ENCODE results near the gene IL5RA. TPM values are rescaled to one million over a fixed set of nuclear protein-coding genes. Genes with fewer than 3 reads are reported as not detected.

The IL5RA gene
- polyA plus RNA-seq, 1 donor, result not detected

DNA sequence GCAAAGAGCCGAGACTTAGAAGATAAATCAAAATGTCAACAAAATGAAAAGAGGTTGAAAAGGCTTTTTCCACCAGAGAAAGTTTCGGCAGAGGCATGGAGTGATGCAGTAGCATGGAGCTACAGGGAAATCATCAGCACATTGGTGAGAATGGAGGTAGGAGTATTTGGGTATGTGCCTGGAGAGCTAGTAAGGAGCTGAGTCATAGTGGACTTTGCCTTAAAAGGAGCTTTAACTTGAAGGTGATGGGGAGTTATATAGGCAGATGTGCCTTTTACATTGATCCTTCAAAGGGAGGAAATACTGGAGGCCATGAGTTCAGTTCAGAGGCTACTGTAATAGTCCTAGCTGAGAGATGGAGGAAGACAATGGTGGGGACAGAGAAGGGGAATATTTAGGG, 44.3 kb downstream of the IL5RA start:
- DNase-seq (ENCODE audit: low read depth), result no peak

DNA sequence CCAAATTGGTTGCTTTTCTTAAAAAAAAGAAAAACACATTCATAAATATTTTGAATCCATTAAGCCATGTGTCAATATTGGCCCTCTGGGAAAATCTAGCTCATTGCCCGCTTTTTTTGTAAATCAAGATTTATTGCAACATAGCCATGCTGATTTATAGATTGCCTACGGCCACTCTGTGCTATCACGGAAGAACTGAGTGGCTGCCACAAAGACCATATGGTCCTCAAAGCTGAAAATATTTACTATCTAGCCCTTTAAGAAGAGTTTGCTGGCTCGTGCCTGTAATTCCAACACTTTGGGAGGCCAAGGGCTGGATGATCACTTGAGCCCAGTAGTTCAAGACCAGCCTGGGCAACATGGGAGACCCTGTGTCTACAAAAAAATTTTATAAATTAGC, 45.9 kb downstream of the IL5RA start:
- DNase-seq (ENCODE audit: low read depth), result no peak

DNA sequence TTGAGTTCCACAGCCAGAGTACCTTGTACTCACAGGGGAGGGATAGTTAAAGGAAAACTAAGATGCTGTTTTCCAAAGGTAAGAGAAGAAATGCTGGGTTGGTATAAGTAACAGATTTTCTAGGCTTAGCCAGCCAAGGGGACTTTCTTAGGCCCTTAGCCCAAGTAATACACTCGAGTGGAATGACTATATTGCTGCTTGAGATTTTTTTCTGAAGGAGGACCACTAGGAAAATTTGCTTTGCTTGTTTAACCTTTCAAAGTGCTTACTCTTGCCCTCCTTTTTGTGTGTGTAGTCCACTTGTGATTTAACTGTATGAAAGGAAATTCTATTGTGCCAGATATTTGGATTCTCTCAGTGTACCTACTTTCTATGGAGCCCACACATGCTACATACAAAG, 50.5 kb downstream of the IL5RA start:
- no peak for DNase-seq (ENCODE audit: low read depth)

DNA sequence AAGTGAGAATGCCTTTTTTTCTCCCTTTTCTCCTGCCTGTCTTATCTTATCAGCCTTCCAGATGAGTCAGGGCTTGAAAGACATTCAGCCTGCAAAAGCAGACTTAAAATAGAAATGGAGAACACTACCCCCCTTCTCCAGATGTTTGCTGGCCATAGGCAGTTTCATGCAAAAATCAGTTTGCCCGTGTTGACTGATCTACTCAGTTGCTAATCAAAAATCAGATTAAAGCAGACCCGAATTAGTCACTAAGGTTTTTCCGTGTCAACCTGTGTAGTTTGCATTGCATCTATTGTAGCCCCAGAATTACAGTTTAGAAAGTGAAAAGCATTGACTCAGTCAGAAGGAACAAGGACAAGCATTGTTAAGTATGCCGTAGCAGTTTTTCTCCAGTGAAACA, 56.2 kb downstream of the IL5RA start:
- no peak for DNase-seq (ENCODE audit: low read depth)

DNA sequence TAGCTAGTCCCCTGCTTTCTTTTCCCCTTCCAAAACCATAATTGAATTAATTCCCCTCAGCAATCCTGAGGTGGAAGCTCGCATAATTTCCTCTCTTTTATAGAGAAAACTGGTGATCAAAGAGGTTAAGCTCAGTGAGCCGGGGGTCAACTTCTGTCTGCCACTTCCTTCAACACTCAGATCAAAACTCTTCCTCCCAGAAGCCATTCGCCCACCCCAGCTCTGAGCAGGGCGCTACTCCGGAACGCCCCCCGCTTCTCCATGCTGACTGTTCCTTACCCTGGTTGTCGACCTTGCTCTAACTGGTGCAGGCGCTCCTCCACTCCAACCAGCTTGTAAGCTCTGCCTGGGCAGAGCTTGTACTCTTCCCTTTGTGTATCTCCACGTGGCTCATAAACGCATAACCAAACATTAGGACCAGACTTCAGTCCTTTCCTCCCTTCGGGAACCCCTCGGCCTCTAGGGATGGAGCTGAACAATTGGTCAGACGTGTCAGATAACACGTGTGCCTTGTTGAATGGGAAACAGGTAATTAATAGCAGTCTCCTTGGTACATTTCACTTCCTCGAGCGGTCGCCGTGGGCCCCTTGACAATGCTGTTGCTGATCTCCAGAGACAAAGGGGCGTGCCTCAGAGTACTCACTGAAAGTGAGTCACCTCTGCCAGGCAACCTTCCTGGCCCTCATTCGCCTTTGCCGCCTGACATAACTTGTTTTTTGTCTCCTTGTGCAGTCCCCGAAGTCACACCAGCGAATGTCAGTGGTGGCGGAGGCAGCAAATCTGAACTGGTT, 71.8 kb downstream of the IL5RA start:
- DNase-seq (ENCODE audit: low read depth), result no peak

DNA sequence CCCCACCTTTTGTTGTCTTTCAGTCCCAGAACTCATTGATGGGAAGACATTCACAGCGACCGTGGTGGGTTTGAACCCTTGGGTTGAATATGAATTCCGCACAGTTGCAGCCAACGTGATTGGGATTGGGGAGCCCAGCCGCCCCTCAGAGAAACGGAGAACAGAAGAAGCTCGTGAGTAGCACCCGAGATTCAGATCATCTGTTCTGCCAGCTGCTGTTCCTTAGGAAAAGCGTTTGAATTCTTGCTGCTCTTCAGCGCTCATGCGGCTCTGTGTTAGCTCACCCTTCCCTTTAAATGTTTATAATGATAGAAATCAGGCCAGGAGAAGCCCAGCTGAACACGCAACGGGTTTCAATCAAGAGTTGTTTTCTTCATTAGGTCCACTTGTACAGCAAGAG, 73.0 kb downstream of the IL5RA start:
- DNase-seq (ENCODE audit: low read depth), result no peak

DNA sequence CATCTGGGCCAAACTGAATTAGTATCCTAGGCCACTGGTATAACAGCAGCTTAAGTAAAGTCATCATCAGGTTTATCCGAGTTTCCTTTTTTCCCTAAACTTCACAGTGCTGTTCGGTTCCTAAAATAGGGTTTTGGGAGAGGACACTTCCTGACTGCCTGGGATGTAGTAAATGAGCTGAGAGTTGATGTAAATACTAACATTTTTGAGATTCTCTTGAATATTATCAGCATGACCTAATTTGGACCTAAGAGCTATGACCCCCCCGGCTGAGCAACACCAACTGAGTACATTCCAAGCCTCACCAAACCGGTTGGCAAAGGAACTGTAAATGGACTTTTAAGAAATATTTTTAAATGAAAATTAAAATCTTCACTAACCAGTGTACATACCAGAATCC, 78.8 kb downstream of the IL5RA start:
- DNase-seq (ENCODE audit: low read depth), result no peak

DNA sequence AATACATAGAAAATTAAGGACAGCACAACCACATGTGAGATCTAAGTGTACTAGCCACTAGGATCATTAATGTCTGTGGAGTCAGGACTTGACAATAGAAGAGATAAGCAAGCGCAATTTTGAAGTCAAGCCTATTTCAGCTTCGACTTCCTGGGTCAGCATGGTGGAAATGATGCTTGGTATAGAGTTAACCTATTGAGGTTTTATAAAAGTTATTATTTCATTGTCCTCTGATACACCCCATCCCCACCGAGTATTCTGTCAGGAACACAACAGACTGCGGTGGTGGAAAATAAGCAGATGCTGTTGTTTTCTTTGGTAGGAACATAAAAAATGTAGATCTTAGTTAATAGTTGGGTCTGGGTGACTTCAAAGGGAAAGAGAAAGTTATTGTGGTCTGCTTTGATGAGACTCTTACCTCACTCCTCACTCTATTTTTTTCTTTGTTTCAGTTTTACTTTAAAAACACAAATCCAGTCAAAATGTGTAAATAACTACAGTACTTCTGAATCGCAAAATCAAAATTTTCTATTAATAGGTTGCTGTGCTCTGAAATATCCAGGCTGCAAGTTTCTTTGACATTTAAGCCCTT, 82.1 kb downstream of the IL5RA start:
- no peak for DNase-seq (ENCODE audit: low read depth)

DNA sequence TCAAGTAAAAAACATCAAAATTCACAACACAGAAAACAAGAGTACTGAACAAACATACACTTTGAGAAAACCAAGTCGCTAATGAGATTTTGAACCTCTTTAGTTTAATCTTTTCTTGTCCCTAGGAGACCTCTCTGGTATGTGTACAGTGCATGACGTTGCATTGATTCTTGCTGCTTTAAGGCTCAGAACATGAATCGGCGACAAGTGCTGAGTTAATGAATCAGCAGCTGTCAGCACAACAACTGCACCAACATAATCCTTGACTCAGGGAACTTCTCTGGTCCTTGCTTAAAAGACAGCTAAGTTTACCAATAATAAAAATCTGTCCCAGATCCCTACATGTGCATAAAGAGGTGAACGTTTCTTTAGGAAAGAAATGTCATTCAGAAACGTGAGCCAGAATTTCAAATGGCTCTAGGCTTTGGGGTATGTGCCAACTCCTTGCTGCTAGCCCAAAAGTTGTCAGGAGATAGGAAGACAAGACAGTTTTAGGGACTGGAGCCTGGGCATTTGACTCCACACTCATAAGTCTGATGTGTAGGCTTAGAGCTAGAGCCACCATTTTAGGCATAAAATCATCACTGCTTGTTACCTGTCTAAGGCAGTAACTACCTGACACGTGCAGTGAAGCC, 86.9 kb downstream of the IL5RA start:
- DNase-seq (ENCODE audit: low read depth), result no peak

DNA sequence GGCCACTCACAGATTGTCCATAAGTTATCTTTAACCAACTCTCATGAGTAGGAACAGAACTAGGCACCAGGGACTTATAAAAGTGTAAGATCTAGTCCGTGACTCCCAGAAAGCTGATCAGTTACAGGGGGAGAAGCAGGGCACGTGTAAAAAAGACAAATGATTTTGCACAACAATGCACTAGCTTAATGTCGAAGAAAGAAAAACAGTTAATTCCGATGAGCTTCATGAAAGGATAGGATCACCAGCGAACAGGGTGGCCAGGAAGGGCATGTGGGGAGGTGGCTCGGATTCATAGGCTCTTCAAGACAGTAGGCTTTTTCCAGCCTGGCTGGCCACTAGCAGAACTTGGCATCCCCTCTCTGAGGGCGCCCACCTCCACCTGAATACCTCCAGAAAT, 90.0 kb downstream of the IL5RA start:
- no peak for DNase-seq (ENCODE audit: low read depth)

Other genes starting within 250 kb of the IL5RA start
- gene TRNT1, start 16.6 kb upstream of the IL5RA start, polyA plus RNA-seq (ENCODE audit: insufficient read length), result 15.9 TPM
- 37.5 TPM for gene CRBN, start 69.3 kb upstream of the IL5RA start, polyA plus RNA-seq (ENCODE audit: insufficient read length)